ENCODE data around the gene TRAM2.

TRAM2 gene

GRCh38 chr6:52524918-52525317 is 51.9 kb downstream of the TRAM2 start:
- DNase-seq, result no peak

GRCh38 chr6:52523378-52524142 is 53.3 kb downstream of the TRAM2 start:
- DNase-seq, result peak; percentile 50

- DNase-seq, result no peak
Measured at GRCh38 chr6:52522655-52523054, 54.2 kb downstream of the TRAM2 start.

GRCh38 chr6:52522151-52522626 is 54.7 kb downstream of the TRAM2 start:
- no peak for DNase-seq

- no peak for DNase-seq
Measured at GRCh38 chr6:52519618-52520017, 57.2 kb downstream of the TRAM2 start.

- no peak for DNase-seq
Measured at GRCh38 chr6:52518279-52518945, 58.4 kb downstream of the TRAM2 start.

GRCh38 chr6:52517502-52518278 is 59.2 kb downstream of the TRAM2 start:
- DNase-seq, result peak; percentile 91

- DNase-seq, result no peak
Measured at GRCh38 chr6:52516943-52517342, 59.9 kb downstream of the TRAM2 start.

- no peak for DNase-seq
Measured at GRCh38 chr6:52516269-52516668, 60.6 kb downstream of the TRAM2 start.

- no peak for DNase-seq
Measured at GRCh38 chr6:52515219-52515960, 61.5 kb downstream of the TRAM2 start.

- DNase-seq, result peak; percentile 48
Measured at GRCh38 chr6:52514514-52514913, 62.3 kb downstream of the TRAM2 start.

GRCh38 chr6:52513896-52514295 is 63.0 kb downstream of the TRAM2 start:
- DNase-seq, result no peak

- no peak for DNase-seq
Measured at GRCh38 chr6:52513464-52513863, 63.4 kb downstream of the TRAM2 start.

GRCh38 chr6:52512199-52512598 is 64.7 kb downstream of the TRAM2 start:
- peak; percentile 75 for DNase-seq

- no peak for DNase-seq
Measured at GRCh38 chr6:52511572-52512151, 65.2 kb downstream of the TRAM2 start.

GRCh38 chr6:52511163-52511562 is 65.7 kb downstream of the TRAM2 start:
- DNase-seq, result no peak

- no peak for DNase-seq
Measured at GRCh38 chr6:52510213-52510562, 66.7 kb downstream of the TRAM2 start.

GRCh38 chr6:52509281-52510212 is 67.3 kb downstream of the TRAM2 start:
- DNase-seq, result no peak

GRCh38 chr6:52508261-52508739 is 68.6 kb downstream of the TRAM2 start:
- DNase-seq, result no peak

GRCh38 chr6:52507557-52508260 is 69.2 kb downstream of the TRAM2 start:
- peak; percentile 66 for DNase-seq

- no peak for DNase-seq
Measured at GRCh38 chr6:52506476-52506875, 70.4 kb downstream of the TRAM2 start.
